Activated T-cell treated with anti-CD3 and anti-CD28 coated beads for 4 hours (primary cell): Measurements from ENCODE around the gene CAMKMT.
"Not testable (repeated sequence)": the region's sequence is repeated elsewhere in the genome, so short reads cannot be mapped to it uniquely, and the experiment has no call there.

ENCODE experiments used
- DNase-seq: peaks from one replicate; pipeline ENCODE4 v3.0.0-alpha.2; 2020

CAMKMT gene

DNA sequence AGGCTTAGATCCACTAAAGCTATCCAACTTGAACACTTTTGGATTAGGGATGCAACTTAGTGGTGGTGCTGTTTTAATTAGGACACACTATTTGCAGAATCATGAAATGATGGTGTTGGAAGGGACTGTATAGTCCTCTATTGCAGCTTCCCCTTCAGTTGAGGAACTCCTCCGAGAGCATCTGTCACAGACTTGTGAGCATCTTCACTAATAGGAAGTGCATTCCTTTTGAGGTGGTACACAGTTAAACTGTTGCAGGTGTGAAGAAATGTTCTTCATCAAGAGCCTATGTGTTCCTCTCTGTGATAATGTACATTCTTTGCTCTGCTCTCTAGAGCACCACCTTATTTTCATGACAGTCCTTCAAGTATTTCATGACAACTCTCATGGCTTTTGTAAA lies 197.4 kb downstream of the CAMKMT start:
- DNase-seq: no peak

- no peak for DNase-seq
These were observed 198.6 kb downstream of the CAMKMT start for GRCh38 chr2:44560352-44560751.

DNA sequence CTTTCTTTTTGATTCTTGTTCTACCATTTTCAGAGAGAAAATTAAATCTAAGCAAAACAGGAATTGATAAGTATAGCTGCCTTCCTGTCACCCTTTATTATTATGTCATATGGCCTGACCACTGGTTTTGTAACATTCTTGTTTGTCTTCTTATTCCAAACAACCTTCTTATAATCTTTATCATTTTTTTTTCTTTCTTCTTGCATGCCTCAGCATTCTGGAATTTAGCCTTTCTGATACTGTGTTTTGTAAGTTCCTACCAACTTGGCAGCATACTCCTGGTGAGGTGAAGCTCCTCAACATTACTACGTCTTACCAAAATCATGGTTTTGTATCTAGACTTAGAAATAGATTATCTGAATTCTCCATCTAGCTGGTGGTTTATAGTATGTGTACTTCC lies 199.2 kb downstream of the CAMKMT start:
- no peak for DNase-seq

- no peak for DNase-seq
These were observed 201.0 kb downstream of the CAMKMT start for GRCh38 chr2:44562737-44563136.

DNA sequence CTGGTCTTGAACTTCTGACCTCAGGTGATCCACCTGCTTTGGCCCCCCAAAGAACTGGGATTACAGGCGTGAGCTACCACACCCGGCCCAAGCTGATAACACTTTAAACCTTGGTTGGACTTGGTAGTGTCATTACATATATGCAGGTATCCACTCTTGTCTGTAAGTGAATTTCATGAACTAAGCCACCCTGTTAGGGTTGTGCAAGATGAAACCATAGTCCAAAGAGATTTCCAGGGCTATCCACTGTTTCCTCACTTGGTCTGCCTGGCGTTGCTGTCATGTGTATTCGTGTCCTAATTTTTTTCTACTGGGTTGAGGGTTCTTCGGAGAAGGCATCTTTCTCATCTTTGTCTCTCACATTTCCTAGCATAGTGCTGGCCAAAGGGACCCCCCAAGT lies 203.0 kb downstream of the CAMKMT start:
- DNase-seq: no peak

GRCh38 chr2:44566059-44566458 lies 204.3 kb downstream of the CAMKMT start:
- no peak for DNase-seq

GRCh38 chr2:44569491-44569890 lies 207.7 kb downstream of the CAMKMT start:
- no peak for DNase-seq

GRCh38 chr2:44570271-44570670 lies 208.5 kb downstream of the CAMKMT start:
- no peak for DNase-seq

DNA sequence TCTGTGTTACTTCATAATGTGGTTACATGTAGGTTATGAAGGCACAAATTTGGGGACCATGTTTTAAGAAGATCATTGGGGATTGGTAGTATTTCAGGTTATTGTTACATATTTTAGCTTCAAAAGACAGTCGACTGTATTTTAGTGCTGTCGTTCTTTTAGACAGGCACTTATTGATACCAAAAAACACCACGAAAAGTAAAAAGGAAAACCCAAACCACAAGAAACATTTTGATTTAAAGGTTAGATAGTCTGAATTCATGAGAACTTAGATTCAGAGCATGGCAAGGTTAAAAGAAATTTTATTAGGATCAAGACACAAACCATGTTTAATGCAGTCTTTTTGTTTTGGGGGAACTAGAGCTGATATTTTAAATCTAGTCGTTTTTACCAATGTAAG lies 209.0 kb downstream of the CAMKMT start:
- DNase-seq: no peak

- DNase-seq: no peak
These were observed 210.6 kb downstream of the CAMKMT start for GRCh38 chr2:44572196-44572900.

DNA sequence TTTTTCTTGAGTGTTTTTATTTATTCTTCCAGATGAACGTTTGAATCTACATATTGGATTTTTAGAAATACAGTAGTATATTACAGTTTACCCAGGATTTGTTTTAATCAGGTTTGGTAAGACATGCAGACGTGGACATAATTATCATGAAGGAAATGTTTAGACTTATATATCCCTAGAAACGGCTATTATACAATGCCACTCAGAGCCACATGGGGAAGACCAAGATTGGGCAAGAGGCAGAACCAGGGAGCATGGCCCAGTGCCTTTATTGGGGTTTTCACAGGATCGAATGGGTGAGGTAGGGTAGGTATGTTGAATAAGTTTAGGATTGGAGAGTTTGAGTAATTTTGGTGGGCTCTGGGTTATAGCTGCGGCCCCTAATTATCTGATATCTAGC lies 212.2 kb downstream of the CAMKMT start:
- DNase-seq: no peak

DNA sequence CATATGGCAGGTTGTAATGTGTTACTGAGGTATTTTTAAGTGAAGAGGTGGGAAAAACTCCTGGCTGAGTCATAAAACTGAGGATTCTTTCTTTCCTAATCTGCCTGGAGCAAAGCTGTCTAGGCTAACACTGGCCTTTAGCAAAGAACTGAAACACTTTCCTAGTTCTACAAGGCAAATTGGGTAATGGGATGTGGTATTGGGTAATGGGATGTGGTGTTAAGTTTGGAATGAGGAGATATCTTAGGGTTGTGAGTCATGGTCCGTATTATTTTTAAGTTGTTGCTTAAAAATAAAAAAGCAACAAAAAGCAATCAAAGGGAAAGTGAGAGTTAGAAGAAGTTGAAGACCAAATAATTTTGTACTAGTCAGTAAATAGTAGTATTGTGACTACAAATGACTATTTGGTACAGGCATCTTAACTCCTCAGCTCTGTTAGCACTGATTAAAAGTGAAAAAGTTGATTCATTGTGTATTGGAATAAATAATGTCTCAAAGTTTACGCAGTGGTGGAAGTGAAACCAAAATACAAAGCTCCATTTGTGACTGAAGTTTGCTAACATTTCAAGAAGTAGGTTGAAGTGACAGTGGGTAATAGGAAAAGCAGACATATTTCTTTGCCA lies 216.8 kb downstream of the CAMKMT start:
- no peak for DNase-seq

DNA sequence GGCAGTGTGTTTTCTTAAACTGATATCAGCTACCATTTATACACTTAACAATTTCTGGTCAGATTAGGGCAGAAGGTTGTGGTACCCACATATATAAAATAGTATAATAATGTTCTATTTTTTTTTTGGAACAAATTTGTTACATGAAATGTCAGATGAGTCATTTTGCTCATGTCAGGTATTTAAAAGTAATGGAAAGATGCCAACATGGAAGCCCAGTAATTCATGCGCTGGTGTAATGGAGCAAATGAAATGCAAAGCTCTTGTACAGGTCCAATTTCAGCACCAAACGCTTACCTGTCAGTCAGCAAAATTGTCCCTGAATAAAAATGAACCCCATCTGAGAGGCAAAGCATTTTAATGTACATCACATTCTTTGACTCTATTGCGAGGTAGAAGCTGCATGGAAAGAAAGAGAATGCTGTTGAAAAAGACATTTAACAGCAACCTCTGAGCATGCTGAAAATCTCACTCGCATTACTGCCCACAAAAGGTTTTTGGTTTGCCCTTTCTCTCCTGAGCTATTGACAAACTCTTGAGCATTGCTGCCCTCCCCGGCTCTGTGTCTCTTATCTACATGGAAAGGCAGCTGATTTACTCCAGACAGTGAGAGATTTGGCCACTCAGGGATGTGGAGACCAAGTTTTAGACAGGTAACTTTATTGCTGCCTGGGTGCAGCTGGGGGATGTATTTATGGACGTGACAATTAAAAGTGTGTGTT lies 217.5 kb downstream of the CAMKMT start:
- no peak for DNase-seq

- no peak for DNase-seq
These were observed 218.1 kb downstream of the CAMKMT start for GRCh38 chr2:44579837-44580230.

DNA sequence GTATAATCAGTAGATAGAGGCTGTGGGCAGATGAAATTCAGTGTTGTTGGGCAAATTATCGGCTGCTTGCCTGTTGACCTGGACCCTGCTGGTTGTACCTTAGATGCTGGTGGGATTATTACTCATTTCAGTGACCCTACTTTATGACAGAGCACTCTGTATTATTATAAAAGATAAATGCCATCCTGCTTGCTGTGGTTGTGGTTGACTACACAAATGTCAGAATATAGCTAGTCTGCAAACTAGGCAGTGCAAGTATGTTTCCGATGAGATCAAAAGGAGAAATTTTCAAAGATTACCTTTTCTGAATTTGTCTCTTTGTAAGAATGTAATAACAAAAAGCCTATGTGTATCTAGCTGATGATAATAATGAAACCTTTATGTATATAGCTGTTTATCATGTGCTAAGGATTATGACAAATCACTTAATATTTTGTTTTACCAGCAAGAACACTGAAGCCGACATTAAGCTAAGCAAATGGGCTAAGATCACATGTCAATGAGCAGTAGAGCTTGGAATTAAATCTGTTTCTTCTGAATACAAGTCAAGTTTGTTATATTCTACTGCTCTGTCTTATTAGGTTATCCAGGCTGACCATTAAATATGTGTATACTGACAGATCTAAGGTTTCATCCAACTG lies 219.2 kb downstream of the CAMKMT start:
- DNase-seq: no peak

DNA sequence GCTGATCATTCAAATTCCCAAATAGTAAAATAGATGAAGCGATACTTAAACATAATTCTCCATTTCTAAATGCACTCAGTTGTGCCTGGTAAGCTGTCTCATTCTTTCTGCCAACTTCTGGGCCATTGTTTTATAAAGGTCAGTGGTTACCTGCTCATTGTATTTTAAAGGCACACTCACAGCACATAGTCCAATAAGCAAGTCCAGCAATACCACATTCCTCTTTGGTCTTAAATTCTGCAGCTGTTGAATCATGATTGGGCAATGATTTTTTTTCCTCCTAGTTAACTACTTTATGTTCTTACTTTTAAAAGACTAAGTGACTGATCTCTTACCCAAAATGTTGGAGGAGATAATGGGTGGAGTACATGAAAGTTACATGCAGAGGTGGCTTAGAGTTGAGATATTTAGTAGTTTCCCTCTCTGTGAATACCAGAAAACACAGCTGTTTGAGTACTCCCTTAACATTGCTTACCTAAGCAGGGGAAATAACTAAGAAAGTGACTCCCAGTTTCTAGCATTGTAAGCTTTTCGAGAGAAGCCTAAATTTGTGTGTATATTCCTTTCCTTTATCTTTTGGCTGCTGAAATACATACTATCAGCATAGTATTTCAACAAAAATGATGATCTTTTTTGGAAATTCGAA lies 220.7 kb downstream of the CAMKMT start:
- no peak for DNase-seq

- not testable (repeated sequence) for DNase-seq
These were observed 233.9 kb downstream of the CAMKMT start for GRCh38 chr2:44595615-44596014.

DNA sequence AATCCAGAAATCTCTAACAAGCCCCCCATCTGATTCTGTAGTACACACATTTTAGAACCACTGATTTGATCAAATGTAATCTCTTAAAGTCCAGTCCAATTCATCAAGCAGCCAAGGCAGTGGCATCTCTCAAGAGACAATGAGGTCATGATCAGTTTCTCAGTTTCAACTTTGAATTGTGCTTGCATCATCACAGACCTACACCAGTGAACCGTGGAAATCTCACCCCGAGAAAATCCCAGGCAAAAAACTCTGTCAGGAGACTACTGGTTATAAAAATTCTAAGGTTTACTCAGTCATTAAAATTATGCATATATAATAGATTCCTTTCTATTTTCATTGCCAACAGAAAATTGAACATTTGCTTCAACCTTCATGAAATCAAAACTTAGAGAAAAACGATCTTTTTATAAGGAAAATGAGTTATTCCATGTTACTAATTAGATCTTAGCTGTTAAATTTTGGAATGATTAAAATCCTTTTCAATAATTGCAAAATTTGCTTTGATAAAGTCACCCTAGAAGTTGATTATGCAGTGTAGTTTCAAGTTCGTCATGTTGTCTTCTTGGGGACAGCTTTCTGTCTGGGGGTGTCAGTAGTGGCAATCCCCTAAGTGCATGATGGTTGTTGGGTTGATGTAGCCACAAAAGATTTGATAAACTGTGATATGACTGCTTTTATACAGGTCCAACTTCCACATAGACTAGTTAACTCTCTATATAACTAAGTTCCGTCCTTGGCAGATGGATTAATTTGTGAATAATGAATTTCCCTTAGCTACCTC lies 235.0 kb downstream of the CAMKMT start:
- no peak for DNase-seq

DNA sequence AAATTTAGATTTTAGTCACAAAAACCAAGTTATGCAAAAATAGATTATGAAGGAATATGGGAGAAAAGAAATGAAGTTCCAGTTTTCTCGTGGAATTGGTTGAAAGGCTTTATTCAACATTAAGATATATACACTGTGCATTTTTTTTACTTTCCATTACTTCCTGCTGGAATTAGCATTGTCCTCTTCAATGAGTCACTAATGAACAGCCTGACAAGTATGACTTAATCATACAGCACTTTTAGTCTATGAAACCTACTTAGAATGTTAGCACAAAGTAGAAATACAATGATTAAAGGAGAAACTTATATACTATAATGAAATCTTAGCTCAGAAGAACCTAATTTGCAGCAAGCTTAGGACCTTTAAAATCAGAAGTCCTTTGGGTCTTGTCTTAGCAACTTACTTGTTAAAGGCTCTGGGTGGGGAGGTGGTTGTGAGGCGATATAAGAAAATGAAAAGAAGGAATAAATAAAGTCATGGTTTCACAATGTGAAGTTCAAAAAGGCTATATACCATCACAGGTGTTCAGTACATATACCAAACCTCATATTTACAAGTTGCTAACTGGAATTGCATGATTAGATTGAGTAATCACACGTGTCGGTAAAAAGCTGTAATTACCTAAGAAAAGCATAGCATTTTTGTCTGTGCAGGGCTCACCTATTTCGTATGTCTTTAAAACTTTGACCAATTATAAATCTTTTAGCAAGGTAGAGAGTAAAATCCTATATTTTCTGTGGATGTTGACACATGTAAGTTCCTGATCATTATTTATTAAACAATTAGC lies 236.8 kb downstream of the CAMKMT start:
- DNase-seq: no peak

GRCh38 chr2:44599130-44599529 lies 237.4 kb downstream of the CAMKMT start:
- no peak for DNase-seq

GRCh38 chr2:44602446-44602845 lies 240.7 kb downstream of the CAMKMT start:
- no peak for DNase-seq

DNA sequence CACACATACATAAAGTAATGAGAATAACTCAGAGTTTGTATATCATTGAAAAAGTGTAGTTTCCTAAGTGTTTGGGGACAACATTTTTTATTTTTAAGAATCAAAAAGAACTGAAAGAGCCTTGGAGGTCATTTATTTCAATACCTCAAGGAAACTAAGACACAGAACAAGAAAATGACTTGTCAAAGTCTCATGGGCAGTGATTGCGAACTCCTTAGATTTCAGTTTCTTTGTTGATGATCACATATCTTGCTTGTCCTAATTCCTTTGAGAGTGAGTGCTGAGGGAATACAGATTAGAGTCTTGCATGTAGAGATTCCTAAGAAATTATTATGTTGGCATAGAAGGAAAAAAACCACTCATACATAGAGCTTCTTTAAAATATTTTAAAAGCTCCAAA lies 243.8 kb downstream of the CAMKMT start:
- DNase-seq: no peak
